SK-N-SH (cell line): ENCODE data around the gene KRTAP10-10. TPM values are rescaled to one million over a fixed set of nuclear protein-coding genes. Genes with fewer than 3 reads are reported as not detected.

Source experiments
- CTCF ChIA-PET: fragments of 300-600, 350-600 bp; formaldehyde crosslinking; extraction: SDS; loops from one replicate; lab custom pipeline; 2021; lab: Yijun Ruan, JAX
- POLR2A ChIA-PET: fragments of 350-600 bp; sonication (Branson Sonifier 250); formaldehyde crosslinking; extraction: SDS; loops from one replicate; lab custom pipeline; 2020; ENCODE audit warnings: antibody characterized with exemption, inconsistent platforms; lab: Yijun Ruan, JAX
- DNase-seq: peaks from one replicate; pipeline ENCODE4 v3.0.0; 2012
- H2AFZ ChIP-seq: fragments of 200-600 bp; sonication (generic); 2 replicates; pipeline ENCODE4 v1.8.1; 2016; ENCODE audit warnings: antibody characterized with exemption, mild to moderate bottlenecking, low read depth
- H3F3A ChIP-seq: fragments of 200-600 bp; sonication (generic); replicated peaks from 2 replicates; pipeline ENCODE3; 2016; ENCODE audit warnings: antibody characterized with exemption, mild to moderate bottlenecking; ENCODE audit not compliant: insufficient read depth
- H3K27ac ChIP-seq, 2 experiments: fragments of 200-500 bp in 1 of 2; fragments of 200-600 bp in 1 of 2; sonication (Bioruptor generic) in 1 of 2; sonication (generic), shearing (Covaris generic) in 1 of 2; 2 replicates each; pipeline versions ENCODE4 v1.5.1 to v1.6.1; 2014 to 2016; ENCODE audit warnings: low read depth in 2 of 2, inconsistent platforms in 1 of 2, low read length in 1 of 2, mild to moderate bottlenecking in 1 of 2, mixed read lengths in 1 of 2
- H3K27me3 ChIP-seq: fragments of 200-600 bp; sonication (generic), shearing (Covaris generic); 2 replicates; pipeline ENCODE4 v1.6.1; 2016; ENCODE audit warnings: mixed run types; ENCODE audit not compliant: insufficient read depth
- H3K36me3 ChIP-seq, 2 experiments: fragments of 200-500 bp in 1 of 2; fragments of 200-600 bp in 1 of 2; sonication (Bioruptor generic) in 1 of 2; sonication (generic) in 1 of 2; replicated peaks in 1 of 2; 2 replicates each; pipeline versions ENCODE3 to v1.5.1; 2014 to 2016; ENCODE audit warnings: low read length in 1 of 2, mild to moderate bottlenecking in 1 of 2; ENCODE audit not compliant: insufficient read depth in 2 of 2, control insufficient read depth in 1 of 2
- H3K4me1 ChIP-seq, 2 experiments: fragments of 200-500 bp in 1 of 2; fragments of 200-600 bp in 1 of 2; sonication (Bioruptor generic) in 1 of 2; sonication (generic), shearing (Covaris generic) in 1 of 2; 2 replicates each; pipeline versions ENCODE4 v1.5.1 to v1.6.1; 2014 to 2016; ENCODE audit warnings: low read depth in 1 of 2, low read length in 1 of 2, mixed run types in 1 of 2; ENCODE audit not compliant: insufficient read depth in 2 of 2, control insufficient read depth in 1 of 2
- H3K4me2 ChIP-seq: fragments of 200-600 bp; sonication (generic), shearing (Covaris generic); 2 replicates; pipeline ENCODE4 v1.6.1; 2017; ENCODE audit warnings: mixed run types
- H3K4me3 ChIP-seq, 2 experiments: fragments of 200-500 bp in 1 of 2; fragments of 200-600 bp in 1 of 2; sonication (Bioruptor generic) in 1 of 2; sonication (generic), shearing (Covaris generic) in 1 of 2; 2 replicates each; pipeline versions ENCODE4 v1.5.1 to v1.8.1; 2014 to 2016; ENCODE audit warnings: low read depth in 2 of 2, inconsistent platforms in 1 of 2, low read length in 1 of 2, mild to moderate bottlenecking in 1 of 2, mixed read lengths in 1 of 2, moderate library complexity in 1 of 2
- H3K79me2 ChIP-seq: fragments of 200-600 bp; sonication (generic); 2 replicates; pipeline ENCODE4 v1.8.1; 2017; ENCODE audit warnings: mild to moderate bottlenecking; ENCODE audit not compliant: insufficient read depth
- H3K9ac ChIP-seq: fragments of 200-600 bp; sonication (generic); 2 replicates; pipeline ENCODE4 v1.6.1; 2017; ENCODE audit warnings: mixed run types
- H3K9me2 ChIP-seq: fragments of 200-600 bp; sonication (generic); 2 replicates; pipeline ENCODE4 v1.6.1; 2017; ENCODE audit warnings: mixed run types
- H3K9me3 ChIP-seq: fragments of 200-600 bp; sonication (generic); 2 replicates; pipeline ENCODE4 v1.6.1; 2017; ENCODE audit warnings: mixed run types, mild to moderate bottlenecking, moderate library complexity
- H4K20me1 ChIP-seq: fragments of 200-600 bp; sonication (generic); 2 replicates; pipeline ENCODE4 v1.6.1; 2017; ENCODE audit warnings: mild to moderate bottlenecking, mixed run types; ENCODE audit not compliant: insufficient read depth
- CHD2 ChIP-seq: fragments of 150-350 bp; IDR thresholded peaks from 2 replicates; pipeline ENCODE4 v1.6.1; 2018; ENCODE audit warnings: low read length; ENCODE audit not compliant: partially characterized antibody
- EZH2phosphoT487 ChIP-seq: fragments of 200-600 bp; sonication (generic); IDR thresholded peaks from 2 replicates; pipeline ENCODE4 v1.6.1; 2017; ENCODE audit warnings: low read depth, mixed run types, mild to moderate bottlenecking, antibody characterized with exemption, moderate library complexity, borderline replicate concordance
- GATA2 ChIP-seq: sonication (generic); formaldehyde crosslinking; IDR thresholded peaks from 2 replicates; pipeline ENCODE4 v1.5.0; 2020; ENCODE audit warnings: mild to moderate bottlenecking, missing genetic modification reagents
- MXI1 ChIP-seq: IDR thresholded peaks from 2 replicates; pipeline ENCODE4 v1.6.1; 2012; ENCODE audit warnings: mild to moderate bottlenecking, low read depth, low read length, improper control_type of control experiment
- NFIC ChIP-seq: IDR thresholded peaks from 2 replicates; pipeline ENCODE4 v1.4.0; 2012; ENCODE audit warnings: borderline replicate concordance
- NRF1 ChIP-seq: IDR thresholded peaks from 2 replicates; pipeline ENCODE4 v1.6.1; 2012; ENCODE audit warnings: low read depth, mild to moderate bottlenecking, low read length
- RXRA ChIP-seq: IDR thresholded peaks from 2 replicates; pipeline ENCODE4 v1.4.0; 2012; ENCODE audit warnings: low read depth, mild to moderate bottlenecking, borderline replicate concordance
- SIN3A ChIP-seq: IDR thresholded peaks from 2 replicates; pipeline ENCODE4 v1.6.1; 2012; ENCODE audit warnings: low read depth, mild to moderate bottlenecking, low read length, moderate library complexity, borderline replicate concordance
- TEAD4 ChIP-seq: IDR thresholded peaks from 2 replicates; pipeline ENCODE4 v1.4.0; 2012; ENCODE audit warnings: mild to moderate bottlenecking, borderline replicate concordance; ENCODE audit not compliant: insufficient read depth
- YY1 ChIP-seq: IDR thresholded peaks from 2 replicates; pipeline ENCODE4 v1.4.0; 2012; ENCODE audit warnings: low read depth, mild to moderate bottlenecking
- WGBS: methylation state at CpG from one replicate; pipeline ENCODE4 v1.1.6; 2017; ENCODE audit warnings: low lambda C conversion rate; 5-methylcytosine and 5-hydroxymethylcytosine counted together
- polyA plus RNA-seq, 3 experiments: library from polyadenylated mRNA; depleted of rRNA; stranded (reverse); fragments of >200 nt; gene quantifications; 2 replicates each; pipeline ENCODE4 v1.2.3, GENCODE V29; 2012
- TF ChIP-seq, protein P1 (sequence below): IDR thresholded peaks from 2 replicates; pipeline ENCODE4 v1.6.1; 2012; ENCODE audit warnings: mild to moderate bottlenecking, low read depth, low read length, moderate library complexity
- TF ChIP-seq, protein P2 (sequence below): fragments of 150-350 bp; IDR thresholded peaks from 2 replicates; pipeline ENCODE4 v1.6.1; 2016; ENCODE audit warnings: mild to moderate bottlenecking, low read depth, low read length
- TF ChIP-seq, protein P3 (sequence below): IDR thresholded peaks from 2 replicates; pipeline ENCODE4; 2012
- TF ChIP-seq, protein P4 (sequence below): fragments of 150-350 bp; IDR thresholded peaks from 2 replicates; pipeline ENCODE4 v1.6.1; 2017; ENCODE audit warnings: antibody characterized with exemption, low read length, low read depth, borderline replicate concordance

Gene KRTAP10-10
- polyA plus RNA-seq, 1 of the 3 experiments (the other 2 are of a cell fraction), result not detected

DNA sequence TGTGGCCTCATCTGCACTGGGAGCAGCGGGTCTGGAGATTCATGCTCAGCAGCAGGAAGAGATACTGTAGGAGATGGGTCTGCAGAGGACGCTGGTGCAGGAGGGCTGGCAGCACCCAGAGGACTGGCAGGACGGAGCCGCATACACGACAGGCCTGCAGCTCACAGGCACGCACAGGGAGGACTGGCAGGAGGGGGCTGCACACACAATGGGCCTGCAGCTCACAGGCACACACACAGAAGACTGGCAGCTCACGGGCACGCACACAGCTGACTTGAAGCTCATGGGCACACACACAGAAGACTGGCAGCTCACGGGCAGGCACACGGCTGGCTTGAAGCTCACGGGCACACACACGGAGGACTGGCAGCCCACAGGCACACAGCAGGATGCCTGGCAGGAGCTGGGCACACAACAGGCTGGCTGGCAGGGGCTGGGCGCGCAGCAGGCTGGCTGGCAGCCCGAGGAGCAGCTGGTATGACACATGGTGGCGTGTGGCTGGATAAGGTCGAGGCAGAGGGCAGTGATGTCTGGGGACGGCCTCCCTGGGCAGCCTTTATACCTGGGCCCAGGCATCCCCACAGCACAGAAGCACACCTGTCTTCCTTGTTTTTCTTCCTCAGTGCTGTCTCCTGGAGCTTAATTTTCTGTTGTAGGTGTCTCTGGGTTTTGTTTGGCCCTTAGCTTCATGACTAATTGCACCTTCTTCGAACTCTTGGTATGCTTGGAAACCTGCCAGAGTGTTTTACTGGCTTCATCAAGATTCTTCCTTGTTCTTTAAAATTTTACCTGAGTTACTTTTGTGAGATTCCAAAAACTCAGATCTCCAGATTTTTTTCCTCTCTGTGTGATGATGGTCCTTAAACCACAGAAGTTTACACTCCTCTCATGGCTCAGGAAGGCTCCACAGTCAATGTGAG is 29.5 kb downstream of the KRTAP10-10 start, which contains the start of gene KRTAP12-2:
KRTAP12-2 (minus strand) TSS at position 527 of the 920 bp plus-strand sequence; CDS start at position 486, 41 bp downstream.
- Histone ChIP-seq H2AFZ (no peak within 1 kb of the TSS), H3K79me2 (no peaks in the 10 kb centered on the region), H4K20me1 (no peaks in the 10 kb centered on the region), H3K9me2 (0 out of 2 replicates have a peak, but pooled peaks cover 4% of the 10 kb centered on the region), H3K4me2 (no peak within 1 kb of the TSS), H3F3A (no peaks in the 10 kb centered on the region), H3K4me1 (peaks cover 0 to 3% of the 10 kb centered on the region in 2 experiments; a peak in 1 of 4 replicates), H3K4me3 (no peak within 1 kb of the TSS), H3K27me3 (no peaks in the 10 kb centered on the region; the same call in 1 of the 2 replicates), H3K36me3 (no peaks in the 10 kb centered on the region), H3K9me3 (0 out of 2 replicates have a peak, but pooled peaks cover 3% of the 10 kb centered on the region), H3K9ac (no peak within 1 kb of the TSS), H3K27ac (no peak within 1 kb of the TSS)
- TF ChIP-seq SIN3A (no peak), CHD2 (no peak), NRF1 (no peak), RXRA (no peak), EZH2phosphoT487 (no peak), TEAD4 (no peak), MXI1 (no peak), NFIC (no peak), YY1 (no peak), GATA2 (CRISPR knock-in tag) (no peak)
- TF ChIP-seq, protein P1, sequence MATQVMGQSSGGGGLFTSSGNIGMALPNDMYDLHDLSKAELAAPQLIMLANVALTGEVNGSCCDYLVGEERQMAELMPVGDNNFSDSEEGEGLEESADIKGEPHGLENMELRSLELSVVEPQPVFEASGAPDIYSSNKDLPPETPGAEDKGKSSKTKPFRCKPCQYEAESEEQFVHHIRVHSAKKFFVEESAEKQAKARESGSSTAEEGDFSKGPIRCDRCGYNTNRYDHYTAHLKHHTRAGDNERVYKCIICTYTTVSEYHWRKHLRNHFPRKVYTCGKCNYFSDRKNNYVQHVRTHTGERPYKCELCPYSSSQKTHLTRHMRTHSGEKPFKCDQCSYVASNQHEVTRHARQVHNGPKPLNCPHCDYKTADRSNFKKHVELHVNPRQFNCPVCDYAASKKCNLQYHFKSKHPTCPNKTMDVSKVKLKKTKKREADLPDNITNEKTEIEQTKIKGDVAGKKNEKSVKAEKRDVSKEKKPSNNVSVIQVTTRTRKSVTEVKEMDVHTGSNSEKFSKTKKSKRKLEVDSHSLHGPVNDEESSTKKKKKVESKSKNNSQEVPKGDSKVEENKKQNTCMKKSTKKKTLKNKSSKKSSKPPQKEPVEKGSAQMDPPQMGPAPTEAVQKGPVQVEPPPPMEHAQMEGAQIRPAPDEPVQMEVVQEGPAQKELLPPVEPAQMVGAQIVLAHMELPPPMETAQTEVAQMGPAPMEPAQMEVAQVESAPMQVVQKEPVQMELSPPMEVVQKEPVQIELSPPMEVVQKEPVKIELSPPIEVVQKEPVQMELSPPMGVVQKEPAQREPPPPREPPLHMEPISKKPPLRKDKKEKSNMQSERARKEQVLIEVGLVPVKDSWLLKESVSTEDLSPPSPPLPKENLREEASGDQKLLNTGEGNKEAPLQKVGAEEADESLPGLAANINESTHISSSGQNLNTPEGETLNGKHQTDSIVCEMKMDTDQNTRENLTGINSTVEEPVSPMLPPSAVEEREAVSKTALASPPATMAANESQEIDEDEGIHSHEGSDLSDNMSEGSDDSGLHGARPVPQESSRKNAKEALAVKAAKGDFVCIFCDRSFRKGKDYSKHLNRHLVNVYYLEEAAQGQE, result no peak
- TF ChIP-seq, protein P2, sequence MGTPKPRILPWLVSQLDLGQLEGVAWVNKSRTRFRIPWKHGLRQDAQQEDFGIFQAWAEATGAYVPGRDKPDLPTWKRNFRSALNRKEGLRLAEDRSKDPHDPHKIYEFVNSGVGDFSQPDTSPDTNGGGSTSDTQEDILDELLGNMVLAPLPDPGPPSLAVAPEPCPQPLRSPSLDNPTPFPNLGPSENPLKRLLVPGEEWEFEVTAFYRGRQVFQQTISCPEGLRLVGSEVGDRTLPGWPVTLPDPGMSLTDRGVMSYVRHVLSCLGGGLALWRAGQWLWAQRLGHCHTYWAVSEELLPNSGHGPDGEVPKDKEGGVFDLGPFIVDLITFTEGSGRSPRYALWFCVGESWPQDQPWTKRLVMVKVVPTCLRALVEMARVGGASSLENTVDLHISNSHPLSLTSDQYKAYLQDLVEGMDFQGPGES, result no peak
- TF ChIP-seq, protein P3, sequence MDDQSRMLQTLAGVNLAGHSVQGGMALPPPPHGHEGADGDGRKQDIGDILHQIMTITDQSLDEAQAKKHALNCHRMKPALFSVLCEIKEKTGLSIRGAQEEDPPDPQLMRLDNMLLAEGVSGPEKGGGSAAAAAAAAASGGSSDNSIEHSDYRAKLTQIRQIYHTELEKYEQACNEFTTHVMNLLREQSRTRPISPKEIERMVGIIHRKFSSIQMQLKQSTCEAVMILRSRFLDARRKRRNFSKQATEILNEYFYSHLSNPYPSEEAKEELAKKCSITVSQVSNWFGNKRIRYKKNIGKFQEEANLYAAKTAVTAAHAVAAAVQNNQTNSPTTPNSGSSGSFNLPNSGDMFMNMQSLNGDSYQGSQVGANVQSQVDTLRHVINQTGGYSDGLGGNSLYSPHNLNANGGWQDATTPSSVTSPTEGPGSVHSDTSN, result no peak
- TF ChIP-seq, protein P4, sequence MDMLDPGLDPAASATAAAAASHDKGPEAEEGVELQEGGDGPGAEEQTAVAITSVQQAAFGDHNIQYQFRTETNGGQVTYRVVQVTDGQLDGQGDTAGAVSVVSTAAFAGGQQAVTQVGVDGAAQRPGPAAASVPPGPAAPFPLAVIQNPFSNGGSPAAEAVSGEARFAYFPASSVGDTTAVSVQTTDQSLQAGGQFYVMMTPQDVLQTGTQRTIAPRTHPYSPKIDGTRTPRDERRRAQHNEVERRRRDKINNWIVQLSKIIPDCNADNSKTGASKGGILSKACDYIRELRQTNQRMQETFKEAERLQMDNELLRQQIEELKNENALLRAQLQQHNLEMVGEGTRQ, result no peak
- no peak for DNase-seq
- CTCF ChIA-PET, result interaction anchor here (0.7 kb wide), 1 partner anchor 367 kb away, joined by 3 read pairs; no protein-coding TSS in a partner anchor
- WGBS, result 13% methylated on average over 8 of the region's 19 CpGs
- POLR2A ChIA-PET, result no interaction called here
